IPS-NIHi7 (cell line): ENCODE data around the gene FCER1G.

ENCODE experiments used
- DNase-seq: peaks from one replicate; pipeline ENCODE4 v3.0.0; 2012; ENCODE audit warnings: mixed read lengths; ENCODE audit errors: extremely low spot score

Gene FCER1G

DNA sequence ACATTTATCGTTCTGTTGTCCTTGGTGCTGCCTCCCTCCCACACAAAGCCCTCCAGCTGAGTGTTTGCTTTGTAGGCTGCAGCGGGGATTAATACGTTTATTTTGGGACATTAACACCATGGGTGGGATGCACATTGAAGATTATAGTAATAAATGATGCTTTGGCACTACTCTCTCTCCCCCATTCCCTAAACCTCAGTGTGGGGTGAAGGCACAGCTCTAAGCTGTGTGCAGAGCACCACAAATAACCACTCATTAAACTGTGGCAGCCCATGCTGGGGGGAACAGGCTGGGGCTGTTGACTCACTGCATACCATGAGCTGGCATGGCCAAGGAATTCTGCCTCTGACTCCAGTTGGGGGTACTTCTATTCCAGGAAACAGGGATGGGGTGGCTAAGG is 51.1 kb downstream of the FCER1G start:
- no peak for DNase-seq

DNA sequence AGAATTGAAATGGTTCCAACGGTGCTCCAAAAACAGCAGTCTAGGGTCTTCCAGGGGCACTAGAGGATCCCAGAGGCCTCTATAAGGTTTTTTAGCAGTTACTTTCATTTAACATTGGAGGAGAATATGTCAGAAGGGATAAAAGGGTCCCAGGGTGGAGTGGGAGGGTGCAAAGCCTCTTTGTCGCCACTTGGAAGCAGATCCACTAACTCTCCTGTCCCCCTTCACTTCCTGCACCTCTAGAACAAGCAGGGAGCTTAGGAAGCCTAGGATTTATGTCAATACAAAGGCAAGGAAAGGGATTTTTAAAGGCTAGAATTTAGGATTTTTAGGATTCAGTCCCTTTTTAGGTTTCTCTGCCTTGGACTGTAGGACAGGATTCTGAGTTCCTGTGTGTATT is 51.7 kb downstream of the FCER1G start:
- no peak for DNase-seq

DNA sequence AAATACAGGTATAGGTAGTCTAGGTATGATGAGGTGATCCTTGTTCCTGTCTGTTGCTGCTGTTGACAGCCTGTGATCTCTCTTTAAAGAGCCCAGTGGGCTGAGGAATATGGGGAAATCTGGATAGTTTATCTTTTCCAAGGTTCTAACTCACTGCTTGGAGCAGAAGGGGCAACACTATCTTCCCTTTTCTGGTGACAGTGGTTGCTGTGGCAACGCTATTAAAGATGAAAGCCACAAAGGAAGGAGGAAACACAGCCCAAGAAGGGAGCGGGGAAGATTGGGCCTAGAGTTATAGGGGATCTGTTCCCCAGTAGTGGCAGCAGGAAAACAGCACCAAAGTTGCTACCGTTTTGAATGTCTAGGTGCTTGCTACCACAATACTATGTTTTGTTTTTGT is 52.2 kb downstream of the FCER1G start:
- DNase-seq, result no peak
